GM18909 (cell line): ENCODE results near the gene WSCD2.

Experiments used
- ATAC-seq: cut with Tn5 transposase; IDR thresholded peaks from one replicate; pipeline ENCODE4 v1.9.1; 2021; ENCODE audit warnings: mild to moderate bottlenecking; ENCODE audit not compliant: unreplicated experiment, poor library complexity

Gene WSCD2

DNA sequence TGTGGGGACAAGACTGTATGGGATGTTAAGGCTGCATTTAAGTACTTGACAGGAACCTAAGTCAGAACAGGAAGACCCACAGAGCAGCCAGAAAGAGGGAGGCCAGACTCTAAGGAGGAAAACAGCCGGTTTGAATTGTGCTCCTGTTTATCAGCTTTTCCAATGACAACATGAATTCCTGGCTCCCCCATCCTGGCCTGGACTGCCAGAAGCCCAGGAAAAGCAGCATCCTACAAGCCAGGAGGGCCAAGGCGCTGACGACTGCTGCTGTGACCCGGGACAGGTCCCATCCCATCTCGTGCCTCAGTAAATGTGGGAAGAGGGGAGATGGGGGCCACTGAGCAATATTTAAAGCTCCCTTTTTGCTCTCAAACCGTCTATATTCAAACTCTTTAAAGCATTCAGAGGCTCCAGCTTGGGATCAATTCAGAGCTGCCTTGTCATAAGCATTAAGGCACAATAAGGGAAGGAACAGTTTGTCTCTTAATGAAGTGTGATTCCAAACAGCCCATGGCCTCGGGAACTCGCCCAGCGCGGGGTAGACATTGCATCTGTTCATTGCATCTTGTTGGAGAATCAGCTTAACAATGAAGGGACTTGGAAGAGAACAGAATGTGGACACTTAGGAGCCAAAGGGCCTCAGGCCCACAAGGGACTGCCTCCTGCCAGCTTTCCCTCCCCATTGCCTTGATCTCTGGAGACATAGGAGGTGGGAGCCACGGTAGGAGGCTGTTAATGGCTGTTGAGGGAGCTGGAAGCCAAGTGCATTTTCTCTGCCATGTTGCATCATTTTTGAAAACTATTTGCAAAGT, 160.5 kb downstream of the WSCD2 start:
- ATAC-seq: no peak

DNA sequence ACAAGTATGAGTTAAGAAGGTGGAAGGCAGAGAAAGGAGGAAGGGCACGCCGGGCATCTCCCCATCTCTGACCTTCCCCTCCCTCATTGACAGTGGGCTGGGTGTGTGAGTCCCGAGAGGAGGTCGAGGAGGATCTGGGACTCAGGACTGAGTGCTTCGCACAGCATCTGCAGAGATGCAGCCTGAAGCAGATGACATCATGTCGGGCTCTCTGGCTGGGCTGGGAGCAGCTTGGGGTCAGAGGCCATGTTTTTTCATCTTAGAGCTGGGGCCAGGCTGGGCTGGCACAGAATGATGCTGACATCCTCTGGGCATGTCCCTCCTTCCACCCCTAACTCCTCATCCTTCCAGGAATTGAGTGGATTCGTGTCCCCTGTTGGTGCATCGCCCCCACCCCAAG, 166.6 kb downstream of the WSCD2 start:
- no peak for ATAC-seq

DNA sequence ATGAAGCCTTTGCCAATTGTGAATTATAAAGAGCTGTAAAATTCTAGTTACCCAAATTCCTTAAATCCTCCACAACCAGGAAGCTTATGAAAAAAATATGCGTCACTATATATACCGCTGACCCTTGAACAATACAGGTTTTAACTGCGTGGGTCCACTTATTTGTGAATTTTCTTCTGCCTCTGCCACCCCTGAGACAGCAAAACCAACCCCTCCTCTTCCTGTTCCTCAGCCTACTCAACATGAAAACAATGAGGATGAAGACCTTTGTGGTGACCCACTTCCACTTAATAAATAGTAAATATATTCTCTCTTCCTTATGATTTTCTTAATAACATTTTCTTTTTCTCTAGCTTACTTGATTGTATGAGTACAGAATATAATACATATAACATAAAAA, 167.9 kb downstream of the WSCD2 start:
- no peak for ATAC-seq

DNA sequence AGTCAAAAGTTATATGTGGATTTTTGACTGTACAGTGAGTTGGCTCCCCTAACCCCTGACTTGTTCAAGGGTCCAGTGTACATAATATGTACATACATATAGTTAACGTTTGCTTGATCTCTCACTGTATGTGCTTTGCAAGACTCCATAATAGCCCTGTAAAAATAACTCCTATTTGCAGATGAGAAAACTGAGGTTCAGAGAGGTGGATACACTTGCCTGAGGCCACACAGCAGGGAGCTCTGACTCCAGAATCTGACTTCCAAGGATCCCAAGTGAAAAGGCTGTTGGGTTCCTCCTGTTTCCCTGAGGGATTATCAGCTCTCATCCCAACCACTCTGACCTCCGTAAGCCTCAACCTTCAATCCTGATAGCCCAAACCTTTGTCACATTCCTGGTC, 168.3 kb downstream of the WSCD2 start:
- no peak for ATAC-seq

DNA sequence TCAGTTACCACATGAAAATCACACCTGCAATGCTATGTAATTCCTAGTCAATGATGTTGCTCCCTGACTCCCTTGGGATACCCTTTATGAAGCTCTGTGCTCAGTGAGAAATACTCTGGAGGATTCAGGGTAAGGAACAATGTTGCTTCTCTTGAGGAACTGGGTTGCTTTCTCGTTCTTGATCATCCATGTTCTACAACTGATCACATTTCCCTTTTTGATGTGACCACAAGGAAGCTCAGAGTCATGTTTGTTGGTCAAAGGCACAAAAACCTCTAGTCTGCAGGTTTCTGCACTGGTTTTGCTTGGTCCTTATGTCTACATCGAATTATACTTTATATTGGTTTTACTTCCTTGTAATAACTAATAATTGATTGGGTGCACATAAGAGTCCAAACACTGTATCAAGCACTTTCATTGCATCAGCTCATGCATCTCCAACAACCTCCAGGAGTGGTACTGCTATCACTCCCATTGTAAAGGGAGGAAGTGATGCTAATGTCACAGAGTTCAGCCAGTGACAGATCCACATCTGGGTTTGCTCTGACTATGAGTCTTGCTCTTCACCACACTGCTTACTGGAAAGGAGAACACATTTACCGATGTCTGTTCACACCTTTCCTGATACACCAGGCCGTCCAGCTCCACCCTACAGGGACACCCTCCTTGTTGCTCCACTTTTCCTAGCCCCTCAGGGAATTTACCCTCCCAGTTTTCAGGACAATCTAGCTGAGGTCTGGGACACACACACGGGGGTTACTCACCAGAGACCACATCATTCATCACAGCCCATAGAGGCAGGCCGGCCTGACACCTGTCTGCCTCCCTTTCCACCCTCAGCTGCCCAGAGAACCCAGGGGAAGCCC, 169.0 kb downstream of the WSCD2 start:
- ATAC-seq: no peak

DNA sequence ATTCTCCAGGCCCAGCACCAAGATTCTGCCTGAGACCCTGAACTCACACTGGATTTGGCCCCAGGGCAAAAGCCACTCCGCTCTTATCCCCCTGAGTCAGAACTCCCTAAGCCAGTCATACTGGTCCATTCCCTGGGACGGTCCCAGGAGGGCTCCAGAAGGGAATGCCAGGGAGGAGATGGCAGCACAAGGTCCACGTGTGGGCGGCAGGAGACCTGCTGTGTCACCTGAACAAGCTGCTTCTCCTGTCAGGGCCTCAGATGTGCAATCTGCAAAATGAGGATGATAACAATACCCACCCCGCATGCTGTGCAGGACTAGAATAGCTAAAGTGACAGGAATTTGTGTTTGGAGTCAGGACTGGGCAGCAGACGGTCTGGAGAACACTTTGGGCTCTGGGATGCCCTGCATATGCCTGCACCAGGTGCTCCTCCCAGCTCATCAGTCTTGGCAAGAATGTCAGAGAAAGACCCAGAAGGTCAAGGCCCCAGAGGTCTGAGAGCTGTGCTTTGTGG, 169.7 kb downstream of the WSCD2 start:
- no peak for ATAC-seq

DNA sequence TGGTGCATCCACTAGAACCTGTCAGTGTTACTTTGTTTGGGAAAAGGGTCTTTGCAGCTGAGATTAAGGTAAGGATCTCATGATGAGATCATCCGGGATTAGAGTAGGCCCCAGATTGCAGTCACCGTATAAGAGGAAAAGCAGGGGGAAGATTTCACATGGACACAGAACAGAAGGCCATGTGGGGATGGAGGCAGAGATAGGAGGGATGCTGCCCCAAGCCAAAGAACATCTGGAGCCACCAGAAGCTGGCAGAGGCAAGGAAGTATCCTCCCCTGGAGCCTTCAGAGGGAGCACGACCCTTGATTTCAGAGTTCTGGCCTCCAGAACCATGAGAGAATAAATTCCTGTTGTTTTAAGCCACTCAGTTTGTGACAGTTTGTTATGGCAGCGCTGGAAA, 170.4 kb downstream of the WSCD2 start:
- ATAC-seq: no peak
